ENCODE measurements around the gene TRPV5.

The TRPV5 gene

GRCh38 chr7:142862351-142862750 is 71.2 kb downstream of the TRPV5 start:
- no peak overlapping the region for H3K4me3 ChIP-seq (ENCODE audit: low read length)
- no peak for DNase-seq (ENCODE audit: low read depth)
- TF ChIP-seq, protein P1, sequence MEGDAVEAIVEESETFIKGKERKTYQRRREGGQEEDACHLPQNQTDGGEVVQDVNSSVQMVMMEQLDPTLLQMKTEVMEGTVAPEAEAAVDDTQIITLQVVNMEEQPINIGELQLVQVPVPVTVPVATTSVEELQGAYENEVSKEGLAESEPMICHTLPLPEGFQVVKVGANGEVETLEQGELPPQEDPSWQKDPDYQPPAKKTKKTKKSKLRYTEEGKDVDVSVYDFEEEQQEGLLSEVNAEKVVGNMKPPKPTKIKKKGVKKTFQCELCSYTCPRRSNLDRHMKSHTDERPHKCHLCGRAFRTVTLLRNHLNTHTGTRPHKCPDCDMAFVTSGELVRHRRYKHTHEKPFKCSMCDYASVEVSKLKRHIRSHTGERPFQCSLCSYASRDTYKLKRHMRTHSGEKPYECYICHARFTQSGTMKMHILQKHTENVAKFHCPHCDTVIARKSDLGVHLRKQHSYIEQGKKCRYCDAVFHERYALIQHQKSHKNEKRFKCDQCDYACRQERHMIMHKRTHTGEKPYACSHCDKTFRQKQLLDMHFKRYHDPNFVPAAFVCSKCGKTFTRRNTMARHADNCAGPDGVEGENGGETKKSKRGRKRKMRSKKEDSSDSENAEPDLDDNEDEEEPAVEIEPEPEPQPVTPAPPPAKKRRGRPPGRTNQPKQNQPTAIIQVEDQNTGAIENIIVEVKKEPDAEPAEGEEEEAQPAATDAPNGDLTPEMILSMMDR (IDR thresholded peaks at IDR 0.05; ENCODE audit: insufficient read depth, low read depth, low read length, missing control alignments), result no peak

GRCh38 chr7:142860968-142861367 is 72.6 kb downstream of the TRPV5 start:
- no peak for DNase-seq (ENCODE audit: low read depth)
- H3K4me3 ChIP-seq (ENCODE audit: low read length), result no peak overlapping the region
- TF ChIP-seq, protein P1 (IDR thresholded peaks at IDR 0.05; ENCODE audit: insufficient read depth, low read depth, low read length, missing control alignments), result no peak

DNA sequence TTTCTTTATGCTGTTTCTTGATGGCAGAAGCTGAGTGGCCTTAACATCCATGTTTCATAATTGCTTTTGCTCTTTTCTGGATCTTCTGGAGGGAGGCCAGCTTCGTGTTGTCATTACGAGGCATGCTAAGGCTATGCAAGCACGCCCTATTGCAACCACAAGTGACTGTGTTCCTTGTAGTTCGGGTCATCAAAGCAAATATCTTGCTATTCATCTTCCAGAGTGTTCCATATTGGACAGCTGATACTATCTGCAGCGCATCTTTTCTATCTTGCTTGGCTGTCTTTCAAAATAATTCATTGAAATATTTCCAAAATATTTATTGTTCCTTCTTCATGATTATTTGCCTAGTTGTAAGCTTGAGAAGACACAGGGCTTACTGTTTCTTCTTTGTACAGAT is 73.7 kb downstream of the TRPV5 start:
- TF ChIP-seq, protein P1 (IDR thresholded peaks at IDR 0.05; ENCODE audit: insufficient read depth, low read depth, low read length, missing control alignments), result no peak
- no peak overlapping the region for H3K4me3 ChIP-seq (ENCODE audit: low read length)
- DNase-seq (ENCODE audit: low read depth), result peak; percentile 37

- no peak overlapping the region for H3K4me3 ChIP-seq (ENCODE audit: low read length)
- DNase-seq (ENCODE audit: low read depth), result no peak
- TF ChIP-seq, protein P1 (IDR thresholded peaks at IDR 0.05; ENCODE audit: insufficient read depth, low read depth, low read length, missing control alignments), result no peak
Observed at GRCh38 chr7:142859411-142859810, 74.1 kb downstream of the TRPV5 start.
